Gastroesophageal sphincter (tissue), 3 donors: Measurements from ENCODE around the gene FOXN3.

Source experiments
- CTCF ChIP-seq, 4 experiments: fragments of 200-600 bp in 2 of 4; fragments of 450-650 bp in 2 of 4; sonication (generic) in 1 of 4; IDR thresholded peaks; one replicate each; pipeline ENCODE4 v1.5.1; 2017 to 2019; ENCODE audit warnings: antibody characterized with exemption in 4 of 4, mild to moderate bottlenecking in 2 of 4, moderate library complexity in 2 of 4
- EP300 ChIP-seq: sonication (generic); formaldehyde crosslinking; IDR thresholded peaks from one replicate; pipeline ENCODE4 v1.6.1; 2017; ENCODE audit warnings: antibody characterized with exemption, mild to moderate bottlenecking
- POLR2A ChIP-seq, 2 donors: fragments of 450-650 bp; IDR thresholded peaks; one replicate each; pipeline ENCODE4 v1.6.1; 2017; ENCODE audit warnings: antibody characterized with exemption in 2 of 2, mild to moderate bottlenecking in 2 of 2, moderate library complexity in 1 of 2
- POLR2AphosphoS5 ChIP-seq: sonication (generic); formaldehyde crosslinking; IDR thresholded peaks from one replicate; pipeline ENCODE4 v1.6.1; 2017; ENCODE audit warnings: antibody characterized with exemption

DNA sequence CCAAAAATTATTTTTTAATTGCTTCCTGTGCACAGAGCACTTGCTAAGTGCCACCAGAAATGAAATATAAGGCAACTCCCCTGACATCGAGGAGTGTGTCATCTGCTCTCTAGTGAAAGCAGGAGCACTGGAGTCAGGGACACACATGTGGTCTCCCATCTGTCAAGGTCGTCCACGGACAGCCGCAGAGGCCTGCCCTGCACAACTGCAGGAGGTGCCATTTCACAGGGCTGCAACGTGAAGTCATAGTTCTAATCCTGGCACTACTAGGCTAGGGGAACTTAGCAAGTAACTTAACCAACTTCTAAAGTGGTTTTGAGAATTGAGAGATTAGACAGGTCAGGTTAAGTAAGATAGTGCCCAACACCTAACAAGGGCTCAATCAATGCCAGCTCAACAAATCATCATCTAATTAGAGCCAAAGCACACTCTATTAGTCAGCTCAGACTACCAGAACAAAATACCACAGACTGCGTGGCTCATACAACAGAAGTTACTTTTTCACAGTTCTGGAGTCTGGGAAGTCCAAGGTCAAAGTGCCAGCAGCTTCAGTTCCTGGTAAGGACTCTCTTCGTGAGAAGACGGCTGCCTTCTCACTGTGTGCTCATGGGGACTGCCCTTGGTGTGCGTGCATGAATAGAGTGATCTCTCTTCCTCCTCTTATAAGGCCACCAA lies 30.7 kb downstream of the FOXN3 start:
- TF ChIP-seq CTCF (IDR thresholded peaks at IDR 0.05), result no peak
- TF ChIP-seq POLR2A (IDR thresholded peaks at IDR 0.05), result no peak
- TF ChIP-seq EP300, result no peak
- no peak for TF ChIP-seq POLR2AphosphoS5
